Transverse colon (tissue), 4 donors: ENCODE measurements around the gene CBY1.

ENCODE experiments used
- CTCF ChIP-seq, 5 experiments: fragments of 200-600 bp in 3 of 5; fragments of 450-650 bp in 2 of 5; sonication (generic) in 3 of 5; IDR thresholded peaks; 1 replicate in 2 of 5; 2 replicates in 3 of 5; pipeline ENCODE4 v1.5.1; 2016 to 2017; ENCODE audit warnings: antibody characterized with exemption in 5 of 5, inconsistent platforms in 3 of 5, mild to moderate bottlenecking in 2 of 5, moderate library complexity in 1 of 5
- POLR2A ChIP-seq: fragments of 450-650 bp; IDR thresholded peaks from one replicate; pipeline ENCODE4 v1.6.1; 2016; ENCODE audit warnings: antibody characterized with exemption, mild to moderate bottlenecking, moderate library complexity
- POLR2AphosphoS5 ChIP-seq, 3 donors: sonication (generic); formaldehyde crosslinking; IDR thresholded peaks; one replicate each; pipeline ENCODE4 v1.6.1; 2016; ENCODE audit warnings: antibody characterized with exemption in 3 of 3

- TF ChIP-seq POLR2A (no peak), CTCF (IDR thresholded peaks at IDR 0.05) (no peak), POLR2AphosphoS5 (IDR thresholded peaks at IDR 0.05) (no peak)
These were observed 42.7 kb downstream of the CBY1 start for GRCh38 chr22:38699143-38699542.
